NCI-H187 treated with DMSO at 0.1 percent for 48 hours (cell line): ENCODE results near the gene DLGAP1.

Source experiments
- DNase-seq: peaks from one replicate; lab custom pipeline; 2025; lab: John Stamatoyannopoulos, UW

Gene DLGAP1

GRCh38 chr18:3466872-3467271, 988.2 kb downstream of the DLGAP1 start:
- DNase-seq: no peak

- DNase-seq: no peak
Measured at GRCh38 chr18:3466045-3466444, 989.1 kb downstream of the DLGAP1 start.

DNA sequence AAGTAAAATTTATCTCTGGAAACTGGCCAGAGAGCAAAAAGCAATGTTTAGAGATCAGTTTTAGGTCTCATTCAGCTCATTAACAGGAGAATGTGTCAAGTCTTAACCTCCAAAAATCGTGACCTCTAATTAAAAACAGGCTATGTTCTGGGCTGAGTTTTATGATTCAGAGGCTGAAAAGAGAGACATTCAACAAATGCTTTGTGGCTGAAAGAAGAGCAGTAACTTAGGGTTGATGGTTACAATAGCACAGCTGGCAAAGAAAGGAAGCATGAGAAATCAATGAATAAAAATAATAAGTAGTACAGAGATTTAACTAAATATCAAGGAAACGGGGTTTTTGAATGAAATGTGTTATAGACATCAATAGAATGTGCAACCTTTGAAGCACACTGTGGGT, 992.1 kb downstream of the DLGAP1 start:
- no peak for DNase-seq

DNA sequence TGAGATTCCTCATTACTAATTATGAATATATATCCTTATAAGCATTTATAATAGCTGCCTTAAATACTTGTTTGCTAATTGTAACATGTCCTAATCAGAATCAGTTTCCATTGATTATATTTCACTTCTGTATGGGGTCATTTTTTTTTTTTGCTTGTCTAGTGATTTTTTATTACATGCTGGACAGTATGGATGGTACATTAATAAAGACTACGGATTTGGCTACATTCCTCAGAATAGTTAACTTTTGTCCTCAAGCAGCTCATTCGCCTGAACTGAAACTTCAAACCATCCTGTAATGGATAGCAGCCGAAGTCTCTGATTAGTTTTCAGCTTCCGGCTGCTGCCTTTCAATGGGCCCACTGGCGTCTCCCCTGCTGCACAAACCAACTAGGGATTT, 993.4 kb downstream of the DLGAP1 start:
- no peak for DNase-seq

- no peak for DNase-seq
Measured at GRCh38 chr18:3460823-3461398, 994.2 kb downstream of the DLGAP1 start.

- DNase-seq: no peak
Measured at GRCh38 chr18:3458952-3459853, 995.9 kb downstream of the DLGAP1 start.

- no peak for DNase-seq
Measured at GRCh38 chr18:3458378-3458777, 996.7 kb downstream of the DLGAP1 start.

GRCh38 chr18:3457261-3457724, 997.8 kb downstream of the DLGAP1 start:
- no peak for DNase-seq

DNA sequence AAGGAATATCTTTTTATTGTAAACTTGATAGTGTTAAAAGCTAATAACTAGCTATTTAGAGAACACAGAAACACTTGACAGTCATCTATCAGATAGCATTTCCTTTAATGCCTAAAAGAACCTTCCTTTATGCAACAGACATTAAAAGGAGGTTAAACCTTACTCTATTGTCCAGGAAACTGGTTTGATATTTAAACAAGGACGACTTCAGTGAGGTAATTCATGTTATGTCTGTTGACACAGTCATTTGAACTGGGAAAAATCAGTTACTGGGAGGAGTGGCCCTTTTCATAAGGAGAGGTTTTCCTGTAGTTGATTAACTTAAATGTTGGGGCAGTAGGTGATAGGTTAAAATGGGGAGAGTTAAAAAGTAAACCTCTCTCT, 998.4 kb downstream of the DLGAP1 start:
- no peak for DNase-seq

- DNase-seq: no peak
Measured at GRCh38 chr18:3455907-3456685, 999.0 kb downstream of the DLGAP1 start.

DNA sequence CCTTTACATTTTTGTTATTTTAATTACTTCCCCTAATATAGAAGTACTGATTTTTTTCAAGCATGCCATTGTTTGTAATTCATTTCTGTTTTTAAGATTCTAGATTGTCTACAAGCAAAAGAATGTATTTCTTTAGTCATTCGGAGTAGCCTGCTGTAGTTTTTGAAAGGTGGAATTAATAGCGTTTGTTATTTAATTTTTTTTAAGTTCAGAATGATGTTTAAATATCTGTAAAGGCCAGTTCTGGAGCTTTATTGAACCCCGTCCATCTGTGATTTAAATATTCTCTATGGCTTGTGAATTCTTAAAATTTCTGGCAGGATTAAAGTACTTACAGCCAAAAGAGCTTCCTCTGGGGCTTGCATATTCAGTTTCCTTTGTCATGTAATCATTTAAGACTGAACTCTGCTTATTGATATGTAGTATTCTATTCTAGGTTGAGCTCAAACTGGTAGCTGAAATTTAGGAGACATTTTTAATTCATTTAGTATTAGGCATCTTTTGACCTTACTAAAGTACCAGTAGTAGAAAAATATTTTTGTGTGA, 999.9 kb downstream of the DLGAP1 start:
- no peak for DNase-seq

DNA sequence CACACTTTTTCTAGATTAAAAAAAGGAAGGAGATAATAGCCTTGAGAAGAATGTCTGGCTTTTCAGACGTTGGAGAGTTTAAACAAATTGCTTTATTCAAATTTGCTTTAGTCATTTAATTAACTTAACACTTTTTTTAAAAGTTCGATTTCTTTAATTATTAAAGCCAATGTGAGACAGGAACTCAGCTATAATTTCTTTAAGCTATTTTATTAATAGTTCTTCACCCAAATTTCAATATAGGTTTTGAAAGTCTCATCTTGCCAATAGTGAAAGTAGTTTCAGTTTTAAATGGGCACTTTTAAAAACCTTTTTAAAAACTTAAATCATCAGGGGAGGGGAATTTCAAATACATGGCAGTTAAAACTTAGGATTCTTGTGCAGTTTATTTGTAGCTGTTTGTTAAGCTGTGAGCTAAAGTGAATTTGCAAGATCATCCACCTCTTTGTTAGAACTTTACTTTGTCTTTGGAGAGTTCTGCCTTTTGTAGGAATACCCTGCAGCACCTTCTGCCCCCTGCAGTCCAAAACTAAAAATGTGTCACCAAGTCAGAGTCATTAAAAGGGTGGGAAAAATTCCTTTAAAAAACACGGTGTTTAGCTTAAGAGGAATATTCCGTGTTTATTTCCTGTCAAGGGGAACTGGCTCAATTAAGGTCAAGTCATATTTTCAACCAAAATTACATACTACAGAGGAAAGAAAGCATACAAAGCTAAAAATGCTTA, 1000.6 kb downstream of the DLGAP1 start:
- no peak for DNase-seq

GRCh38 chr18:3453540-3454364, 1001.4 kb downstream of the DLGAP1 start:
- DNase-seq: no peak

DNA sequence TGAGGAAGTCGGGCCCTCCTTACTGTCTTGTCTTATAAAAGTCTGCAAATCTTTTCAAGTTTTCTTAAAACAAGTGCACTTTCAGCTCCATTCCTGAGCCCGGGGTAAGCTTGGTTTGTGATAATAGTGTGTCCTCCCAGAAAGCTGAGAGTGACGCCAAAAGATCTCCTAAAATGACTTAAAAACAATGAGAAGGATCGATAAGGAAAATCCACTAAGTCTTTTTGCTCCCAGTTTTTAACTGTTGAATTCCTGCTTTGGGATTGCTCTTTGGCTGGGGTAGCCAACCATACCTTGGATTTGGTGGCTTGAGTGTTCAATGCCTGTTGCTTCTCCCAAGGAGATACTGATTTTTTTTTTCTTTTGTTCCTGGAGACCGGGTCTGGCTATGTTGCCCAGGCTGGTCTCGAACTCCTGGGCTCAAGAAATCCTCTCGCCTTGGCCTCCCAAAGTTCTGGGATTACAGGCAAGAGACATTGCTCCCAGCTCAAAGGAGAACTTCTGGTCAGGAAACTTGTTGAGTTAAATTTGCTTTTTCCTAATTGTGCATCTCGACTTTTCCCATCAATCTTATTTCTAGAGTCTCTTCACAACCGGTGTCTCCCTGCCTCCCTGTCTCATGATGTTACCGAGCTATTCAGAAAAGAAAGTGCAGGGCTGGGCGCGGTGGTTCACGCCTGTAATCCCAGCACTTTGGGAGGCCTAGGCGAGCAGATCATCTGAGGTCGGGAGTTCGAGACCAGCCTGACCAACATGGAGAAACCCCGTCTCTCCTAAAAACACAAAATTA, 1002.2 kb downstream of the DLGAP1 start:
- no peak for DNase-seq

- DNase-seq: no peak
Measured at GRCh38 chr18:3451989-3452749, 1002.9 kb downstream of the DLGAP1 start.

GRCh38 chr18:3451183-3451988, 1003.7 kb downstream of the DLGAP1 start:
- no peak for DNase-seq

GRCh38 chr18:3450799-3451182, 1004.3 kb downstream of the DLGAP1 start:
- DNase-seq: no peak

GRCh38 chr18:3450012-3450798, 1004.9 kb downstream of the DLGAP1 start, which contains the start of gene TGIF1:
TSS of gene TGIF1 (plus strand) at chr18:3450172. CDS start at chr18:3450490, 318 bp downstream.
- DNase-seq: peak; percentile 43
